NCI-H82 treated with DMSO at 0.1 percent for 48 hours (cell line): ENCODE data around the gene MEF2A.
"Not testable (repeated sequence)": the region's sequence is repeated elsewhere in the genome, so short reads cannot be mapped to it uniquely, and the experiment has no call there.

Experiments used
- DNase-seq: peaks from one replicate; lab custom pipeline; 2025; ENCODE audit not compliant: unreplicated experiment; lab: John Stamatoyannopoulos, UW

Gene MEF2A

DNA sequence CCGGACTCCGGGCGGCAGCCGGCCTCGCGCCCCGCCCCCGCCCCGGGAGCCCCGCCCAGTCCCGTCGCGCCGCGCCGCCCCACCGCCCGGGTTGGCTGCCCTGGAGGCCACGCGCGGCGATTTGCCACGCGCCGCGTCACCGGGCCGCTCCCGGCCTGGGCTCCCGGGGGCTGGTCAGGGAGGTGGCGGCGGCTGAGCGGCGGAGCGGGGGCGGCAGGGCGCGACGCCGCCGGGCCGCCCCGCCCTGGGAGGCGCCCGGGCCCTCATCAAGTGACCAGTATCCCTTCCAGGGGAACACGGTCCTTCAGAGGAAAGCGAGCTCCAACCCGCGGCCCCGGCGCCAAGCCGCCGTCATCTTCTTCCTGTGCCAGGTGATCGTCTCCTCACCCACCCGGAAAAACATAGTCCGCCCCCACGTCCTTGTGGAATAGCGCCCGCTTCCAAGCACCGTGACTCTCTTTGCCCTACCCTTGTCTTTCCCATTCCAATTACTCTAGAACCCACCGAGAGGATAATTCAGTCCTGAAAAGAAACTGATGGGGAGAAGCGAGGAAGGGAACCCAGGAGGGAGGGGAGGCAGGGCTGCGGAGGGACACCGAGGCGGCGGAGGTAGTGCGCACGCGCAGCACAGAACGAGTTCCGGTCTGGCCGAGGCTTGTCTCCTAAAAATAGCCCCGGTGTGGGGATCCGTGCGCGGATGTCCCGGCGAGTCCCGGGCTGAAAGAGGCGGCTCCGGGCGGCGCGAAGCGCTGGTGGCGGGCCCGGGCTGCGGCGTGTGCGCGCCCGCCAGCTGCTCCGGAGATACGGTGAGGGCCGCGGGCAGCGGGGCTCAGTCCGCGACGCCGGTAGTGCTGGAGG, at the start of gene MEF2A:
Gene MEF2A, plus strand, starts transcription at position 686 of the 858 bp plus-strand sequence. CDS start 67,136 bp downstream, outside the sequence.
- peak; percentile 65 for DNase-seq

GRCh38 chr15:99518191-99518590, 47.6 kb upstream of the MEF2A start:
- no peak for DNase-seq

GRCh38 chr15:99519366-99519765, 46.4 kb upstream of the MEF2A start:
- DNase-seq = not testable (repeated sequence)

- DNase-seq = no peak
Measured at GRCh38 chr15:99522288-99522687, 43.5 kb upstream of the MEF2A start.

DNA sequence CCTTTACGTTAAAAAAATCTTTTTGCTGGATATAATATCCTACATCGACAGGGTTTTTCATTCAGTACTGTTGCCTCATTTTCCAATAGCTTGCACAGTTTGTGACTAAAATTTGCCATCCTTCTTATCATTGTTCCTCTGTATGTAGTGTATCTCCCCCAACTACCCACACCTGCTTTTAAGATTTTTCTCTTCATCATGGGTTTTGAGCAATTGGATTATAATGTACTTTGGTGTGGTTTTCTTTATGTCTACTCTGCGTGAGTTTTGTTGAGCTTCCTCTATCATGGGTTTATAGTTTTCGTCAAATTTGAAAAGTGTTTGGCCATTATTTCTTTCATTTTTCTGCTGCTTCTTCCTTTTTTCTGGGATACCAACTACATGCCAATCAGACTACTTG, 39.6 kb upstream of the MEF2A start:
- no peak for DNase-seq

- no peak for DNase-seq
Measured at GRCh38 chr15:99526671-99527070, 39.1 kb upstream of the MEF2A start.

DNA sequence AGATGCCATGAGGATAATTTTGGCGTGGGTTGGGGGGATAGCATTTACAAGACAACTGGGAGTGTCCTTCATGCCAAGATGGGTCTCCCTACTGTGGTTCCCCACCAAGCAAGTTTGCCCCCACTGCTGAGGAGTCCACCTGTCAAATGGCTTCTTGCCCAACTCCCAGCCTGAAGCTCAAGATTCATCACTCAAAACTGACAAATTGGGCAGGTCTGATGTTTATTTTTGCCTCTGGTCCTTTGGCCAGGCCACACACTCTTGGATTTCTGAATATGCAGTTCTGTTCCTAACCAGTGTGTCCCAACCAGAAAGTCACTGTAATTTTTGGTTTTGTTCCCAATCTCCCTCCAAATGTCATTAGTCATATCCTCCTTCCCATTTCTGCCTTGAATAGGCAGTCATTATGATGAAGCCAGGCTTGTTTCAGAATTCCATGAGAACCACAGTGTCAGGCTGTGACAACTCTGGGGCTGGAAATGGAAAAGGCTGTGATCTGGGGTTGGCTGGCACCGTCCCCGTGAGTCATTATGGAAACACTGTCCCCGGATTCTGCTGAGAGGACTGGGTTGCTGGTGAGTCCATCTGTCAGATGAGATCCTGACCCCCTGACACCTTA, 29.3 kb upstream of the MEF2A start:
- DNase-seq = no peak

DNA sequence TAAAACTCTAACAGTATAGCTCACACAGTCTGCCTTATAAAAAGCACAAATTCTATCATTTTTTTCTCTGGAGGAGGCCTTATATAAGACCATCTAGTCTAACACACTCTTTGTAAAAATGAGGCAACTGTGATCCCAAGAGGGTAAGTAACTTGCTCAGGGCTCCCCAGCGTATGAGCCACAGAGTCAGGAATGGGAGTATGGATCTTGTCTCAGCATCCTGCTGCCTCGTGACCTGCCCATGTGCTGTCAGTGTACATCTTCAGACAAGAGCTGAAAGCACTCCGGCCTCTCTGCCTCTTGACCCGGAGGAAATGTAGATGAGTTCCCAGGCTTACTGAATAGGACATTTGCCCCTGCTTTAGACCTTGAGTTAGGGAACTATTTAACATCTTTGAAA, 28.4 kb upstream of the MEF2A start:
- DNase-seq = no peak

- DNase-seq = no peak
Measured at GRCh38 chr15:99538261-99538660, 27.5 kb upstream of the MEF2A start.

DNA sequence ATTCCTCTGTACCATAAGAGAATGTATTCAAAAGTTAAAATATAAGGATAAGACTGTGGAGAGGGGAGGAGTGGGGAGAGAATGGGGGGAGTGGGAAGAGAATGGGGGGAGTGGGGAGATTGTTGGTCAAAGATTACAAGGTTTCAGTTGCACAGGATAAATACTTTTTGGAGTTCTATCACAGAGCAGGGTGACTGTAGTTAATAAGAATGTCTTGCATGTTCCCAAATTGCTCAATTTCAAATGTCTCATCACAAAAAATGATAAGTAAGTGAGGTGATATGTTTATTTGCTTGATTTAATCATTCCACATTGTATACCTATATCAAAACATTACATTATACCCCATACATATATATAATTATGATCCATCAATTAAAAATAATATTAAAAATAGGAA, 23.0 kb upstream of the MEF2A start:
- DNase-seq = no peak

- DNase-seq = no peak
Measured at GRCh38 chr15:99545605-99546004, 20.2 kb upstream of the MEF2A start.

GRCh38 chr15:99546441-99547100, 19.2 kb upstream of the MEF2A start:
- no peak for DNase-seq

DNA sequence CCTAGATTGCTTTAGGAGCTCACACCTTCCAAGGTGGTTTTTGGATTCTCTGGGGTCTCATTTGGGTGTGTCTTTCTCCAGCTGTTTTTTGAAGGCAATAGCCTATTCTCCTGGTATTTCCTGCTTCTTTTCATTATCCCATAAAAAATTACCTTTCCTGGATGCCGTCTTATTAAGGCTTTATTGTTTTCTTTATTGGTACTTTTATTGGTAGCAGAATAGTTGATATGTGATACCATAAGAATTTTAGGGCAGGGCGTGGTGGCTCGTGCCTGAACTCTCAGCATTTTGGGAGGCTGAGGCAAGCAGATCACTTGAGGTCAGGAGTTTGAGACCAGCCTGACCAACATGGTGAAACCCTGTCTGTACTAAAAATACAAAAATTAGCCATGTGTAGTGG, 18.3 kb upstream of the MEF2A start:
- no peak for DNase-seq

- DNase-seq = no peak
Measured at GRCh38 chr15:99550077-99550476, 15.7 kb upstream of the MEF2A start.

- DNase-seq = no peak
Measured at GRCh38 chr15:99552111-99552510, 13.7 kb upstream of the MEF2A start.

DNA sequence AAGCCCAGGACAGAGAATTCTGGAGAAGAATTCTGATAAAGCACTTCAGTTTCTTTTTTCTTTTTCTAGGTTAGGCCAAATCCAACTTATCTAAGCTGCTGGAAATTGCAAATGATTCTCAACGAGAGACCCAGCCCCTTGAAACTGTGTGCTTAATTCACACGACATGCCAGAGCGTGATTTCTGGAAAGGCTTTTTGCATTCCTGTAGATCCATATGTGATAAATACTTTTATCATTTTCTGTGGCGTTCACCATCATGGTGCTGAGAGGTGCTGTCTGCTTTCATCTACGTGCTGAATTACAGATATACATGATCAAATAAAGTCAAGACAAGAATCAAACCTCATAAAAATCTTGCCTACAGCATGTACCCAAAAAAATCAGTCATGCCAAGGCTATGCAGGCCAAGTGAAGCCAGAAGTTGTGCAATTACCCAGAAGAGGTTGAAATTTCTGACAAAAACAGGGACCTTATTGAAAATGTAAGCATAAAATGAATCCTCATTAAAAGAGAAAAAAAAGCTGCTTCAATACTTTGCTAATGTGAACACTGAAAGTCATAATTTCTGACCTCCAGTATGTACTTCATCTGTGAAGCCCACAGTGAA, 10.8 kb upstream of the MEF2A start:
- DNase-seq = no peak

DNA sequence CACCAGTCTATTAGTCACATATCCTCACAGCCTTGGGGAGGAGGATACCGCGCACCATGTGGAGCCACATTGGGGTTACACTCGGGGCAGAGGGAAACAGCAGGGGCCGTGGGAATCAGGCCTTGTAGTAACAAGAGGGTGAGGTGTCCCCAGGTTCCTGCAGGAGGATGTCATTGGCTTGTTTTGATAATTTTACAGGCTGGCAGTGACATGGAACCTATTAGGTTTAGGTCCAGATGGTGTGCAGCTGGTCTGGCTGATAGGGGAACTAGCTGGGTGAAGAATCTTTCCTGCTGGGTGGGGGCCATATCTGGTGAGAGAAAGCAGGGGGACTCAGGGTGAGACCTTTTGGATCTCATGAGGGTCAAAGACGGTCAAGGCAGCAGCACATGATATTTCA, 9.8 kb upstream of the MEF2A start:
- DNase-seq = no peak

DNA sequence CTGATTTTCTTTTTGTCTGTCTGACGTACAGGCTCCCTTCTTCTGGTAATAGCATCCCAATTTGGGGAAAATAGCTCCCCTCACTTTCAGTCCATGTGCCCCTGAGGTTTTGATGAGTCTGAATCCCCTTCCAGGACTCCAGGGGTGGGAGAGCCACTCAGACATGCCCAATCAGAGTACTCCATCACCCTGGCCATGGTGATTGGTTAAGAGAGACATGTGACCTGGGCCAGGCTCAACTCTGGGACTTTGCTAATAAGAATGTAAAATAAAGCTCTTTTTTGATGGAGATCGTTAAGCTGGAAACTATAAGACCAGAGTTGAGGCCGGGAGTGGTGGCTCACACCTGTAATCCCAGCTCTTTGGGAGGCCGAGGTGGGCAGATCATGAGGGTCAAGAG, 9.2 kb upstream of the MEF2A start:
- DNase-seq = no peak

- no peak for DNase-seq
Measured at GRCh38 chr15:99558084-99558483, 7.7 kb upstream of the MEF2A start.

- DNase-seq = no peak
Measured at GRCh38 chr15:99558571-99558970, 7.2 kb upstream of the MEF2A start.

DNA sequence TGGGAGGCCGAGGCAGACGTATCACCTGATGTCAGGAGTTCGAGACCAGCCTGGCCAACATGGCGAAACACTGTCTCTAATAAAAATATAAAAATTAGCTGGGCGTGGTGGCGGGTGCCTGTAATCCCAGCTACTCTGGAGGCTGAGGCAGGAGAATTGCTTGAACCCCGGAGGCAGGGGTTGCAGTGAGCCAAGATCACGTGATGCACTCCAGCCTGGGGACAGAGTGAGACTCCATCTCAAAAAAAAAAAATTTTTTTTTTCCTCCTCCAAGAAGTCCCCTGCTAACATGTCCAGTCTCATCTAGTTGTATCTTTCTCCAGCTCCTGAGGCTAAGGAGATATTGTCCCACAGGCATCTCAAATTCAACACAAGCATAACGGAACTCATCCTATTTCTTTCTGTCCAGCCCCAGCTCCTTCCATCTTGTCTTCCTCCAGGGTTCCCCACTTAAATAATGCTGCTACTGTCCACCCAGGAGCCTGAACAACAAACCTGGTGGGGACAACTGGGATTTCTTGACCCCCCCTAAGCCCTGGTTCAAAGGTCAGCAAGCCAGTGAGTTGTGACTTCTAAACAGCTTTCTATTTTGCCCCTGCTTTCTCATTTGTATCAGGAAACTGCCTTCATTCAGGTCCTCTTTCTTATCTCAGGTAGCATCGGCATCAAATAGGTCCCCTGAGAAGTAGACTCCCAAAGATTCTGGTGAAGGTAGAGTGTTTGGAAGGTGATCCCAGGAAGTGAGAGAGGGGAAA, 4.1 kb upstream of the MEF2A start:
- DNase-seq = no peak
